ACC112 (cell line): ENCODE measurements around the gene RPL35.
"Not testable (repeated sequence)": the region's sequence is repeated elsewhere in the genome, so short reads cannot be mapped to it uniquely, and the experiment has no call there.

Source experiments
- H2AFZ ChIP-seq: fragments of 200-600 bp; sonication (generic); one replicate; pipeline ENCODE4 v1.6.0; 2017; ENCODE audit warnings: antibody characterized with exemption, low read length; ENCODE audit not compliant: unreplicated experiment
- H3K27ac ChIP-seq: fragments of 200-600 bp; sonication (generic); 2 replicates; pipeline ENCODE4 v1.5.1; 2014; ENCODE audit warnings: low read depth, mild to moderate bottlenecking, antibody characterized with exemption, low read length, moderate library complexity
- H3K27me3 ChIP-seq: fragments of 200-600 bp; sonication (generic); 2 replicates; pipeline ENCODE4 v1.6.1; 2014; ENCODE audit warnings: mild to moderate bottlenecking, antibody characterized with exemption, low read length, moderate library complexity, mixed read lengths; ENCODE audit not compliant: insufficient read depth
- H3K36me3 ChIP-seq: fragments of 200-600 bp; sonication (generic); 2 replicates; pipeline ENCODE4 v1.6.1; 2016; ENCODE audit warnings: mild to moderate bottlenecking, antibody characterized with exemption, low read length, moderate library complexity, mixed read lengths; ENCODE audit not compliant: insufficient read depth
- H3K4me1 ChIP-seq: fragments of 200-600 bp; sonication (generic); one replicate; pipeline ENCODE4 v1.6.1; 2016; ENCODE audit warnings: low read length, mixed read lengths; ENCODE audit not compliant: insufficient read depth, unreplicated experiment, control insufficient read depth
- H3K4me3 ChIP-seq: fragments of 200-600 bp; sonication (generic); 2 replicates; pipeline ENCODE4 v1.5.1; 2014; ENCODE audit warnings: mild to moderate bottlenecking, low read depth, low read length
- H3K79me2 ChIP-seq: fragments of 200-600 bp; sonication (generic); one replicate; pipeline ENCODE4 v1.6.0; 2016; ENCODE audit warnings: low read length; ENCODE audit not compliant: control insufficient read depth, unreplicated experiment, insufficient read depth

The RPL35 gene

GRCh38 chr9:124852829-124853531 lies 8.8 kb downstream of the RPL35 start, which contains the start of gene WDR38:
Gene WDR38 (plus strand): TSS chr9:124853460. CDS start chr9:124853532, 72 bp downstream.
- Histone ChIP-seq H3K27me3 (no peaks in the 10 kb centered on the region), H3K27ac (no peak within 1 kb of the TSS), H3K36me3 (no peaks in the 10 kb centered on the region), H2AFZ (no peak within 1 kb of the TSS), H3K79me2 (no peaks in the 10 kb centered on the region), H3K4me1 (peaks cover 6% of the 10 kb centered on the region), H3K4me3 (peak within 1 kb of the TSS; percentile 73)

- H3K36me3 ChIP-seq, result no peaks in the 10 kb centered on the region
- no peaks in the 10 kb centered on the region for H3K79me2 ChIP-seq
- H3K4me1 ChIP-seq, result peaks cover 6% of the 10 kb centered on the region
- no peak overlapping the region for H2AFZ ChIP-seq
- peak overlapping the region; percentile 73 for H3K4me3 ChIP-seq
- H3K27me3 ChIP-seq, result no peaks in the 10 kb centered on the region
- no peak overlapping the region for H3K27ac ChIP-seq
These were observed 9.5 kb downstream of the RPL35 start for GRCh38 chr9:124852121-124852828.

- H3K36me3 ChIP-seq, result no peaks in the 10 kb centered on the region
- no peak overlapping the region for H2AFZ ChIP-seq
These were observed 12.0 kb downstream of the RPL35 start for GRCh38 chr9:124849801-124850200.

GRCh38 chr9:124846969-124847368 lies 14.8 kb downstream of the RPL35 start:
- Histone ChIP-seq H3K27ac (no peak overlapping the region), H3K27me3 (no peaks in the 10 kb centered on the region), H2AFZ (no peak overlapping the region), H3K4me1 (no peaks in the 10 kb centered on the region), H3K36me3 (no peaks in the 10 kb centered on the region), H3K4me3 (no peak overlapping the region), H3K79me2 (no peaks in the 10 kb centered on the region)

More at GRCh38 chr9:124849801-124850200, 12.0 kb downstream of the RPL35 start:
- no peaks in the 10 kb centered on the region for H3K27me3 ChIP-seq
- H3K4me1 ChIP-seq, result peaks cover 6% of the 10 kb centered on the region
- no peaks in the 10 kb centered on the region for H3K79me2 ChIP-seq
- no peak overlapping the region for H3K4me3 ChIP-seq
- H3K27ac ChIP-seq, result no peak overlapping the region

GRCh38 chr9:124846467-124846866 lies 15.3 kb downstream of the RPL35 start:
- not testable (repeated sequence) for H3K79me2 ChIP-seq, H3K27ac ChIP-seq, H3K4me3 ChIP-seq, H3K36me3 ChIP-seq, H3K27me3 ChIP-seq, H3K4me1 ChIP-seq, H2AFZ ChIP-seq

- no peaks in the 10 kb centered on the region for H3K79me2 ChIP-seq
- H3K27ac ChIP-seq, result no peak overlapping the region
- no peak overlapping the region for H3K4me3 ChIP-seq
- no peaks in the 10 kb centered on the region for H3K4me1 ChIP-seq
- no peak overlapping the region for H2AFZ ChIP-seq
- no peaks in the 10 kb centered on the region for H3K36me3 ChIP-seq
- no peaks in the 10 kb centered on the region for H3K27me3 ChIP-seq
These were observed 17.5 kb downstream of the RPL35 start for GRCh38 chr9:124844291-124844690.

- H3K4me3 ChIP-seq, result no peak overlapping the region
- H3K27ac ChIP-seq, result no peak overlapping the region
These were observed 18.2 kb downstream of the RPL35 start for GRCh38 chr9:124843456-124844034.

GRCh38 chr9:124841075-124841821 lies 20.5 kb downstream of the RPL35 start:
- Histone ChIP-seq H2AFZ (no peak overlapping the region), H3K4me1 (no peaks in the 10 kb centered on the region), H3K4me3 (no peak overlapping the region), H3K27me3 (peaks cover 9% of the 10 kb centered on the region; the same call in 1 of the 2 replicates), H3K27ac (no peak overlapping the region), H3K36me3 (no peaks in the 10 kb centered on the region), H3K79me2 (no peaks in the 10 kb centered on the region)

More at GRCh38 chr9:124843456-124844034, 18.2 kb downstream of the RPL35 start:
- no peak overlapping the region for H2AFZ ChIP-seq
- no peaks in the 10 kb centered on the region for H3K79me2 ChIP-seq
- H3K27me3 ChIP-seq, result no peaks in the 10 kb centered on the region
- no peaks in the 10 kb centered on the region for H3K4me1 ChIP-seq
- no peaks in the 10 kb centered on the region for H3K36me3 ChIP-seq

GRCh38 chr9:124840300-124840833 lies 21.4 kb downstream of the RPL35 start:
- no peaks in the 10 kb centered on the region for H3K79me2 ChIP-seq
- no peaks in the 10 kb centered on the region for H3K36me3 ChIP-seq
- no peak overlapping the region for H3K4me3 ChIP-seq
- H3K4me1 ChIP-seq, result peaks cover 3% of the 10 kb centered on the region
- H2AFZ ChIP-seq, result no peak overlapping the region
- no peak overlapping the region for H3K27ac ChIP-seq
- H3K27me3 ChIP-seq, result peaks cover 9% of the 10 kb centered on the region; the same call in 1 of the 2 replicates

- peaks cover 9% of the 10 kb centered on the region; the same call in 1 of the 2 replicates for H3K27me3 ChIP-seq
- peaks cover 9% of the 10 kb centered on the region for H3K4me1 ChIP-seq
- H3K4me3 ChIP-seq, result no peak overlapping the region
- no peak overlapping the region for H2AFZ ChIP-seq
- no peaks in the 10 kb centered on the region for H3K36me3 ChIP-seq
- H3K79me2 ChIP-seq, result no peaks in the 10 kb centered on the region
- no peak overlapping the region for H3K27ac ChIP-seq
These were observed 22.0 kb downstream of the RPL35 start for GRCh38 chr9:124839612-124840299.
